ENCODE measurements around the gene CACNA1C.
"Not testable (repeated sequence)": the region's sequence is repeated elsewhere in the genome, so short reads cannot be mapped to it uniquely, and the experiment has no call there.

CACNA1C gene

DNA sequence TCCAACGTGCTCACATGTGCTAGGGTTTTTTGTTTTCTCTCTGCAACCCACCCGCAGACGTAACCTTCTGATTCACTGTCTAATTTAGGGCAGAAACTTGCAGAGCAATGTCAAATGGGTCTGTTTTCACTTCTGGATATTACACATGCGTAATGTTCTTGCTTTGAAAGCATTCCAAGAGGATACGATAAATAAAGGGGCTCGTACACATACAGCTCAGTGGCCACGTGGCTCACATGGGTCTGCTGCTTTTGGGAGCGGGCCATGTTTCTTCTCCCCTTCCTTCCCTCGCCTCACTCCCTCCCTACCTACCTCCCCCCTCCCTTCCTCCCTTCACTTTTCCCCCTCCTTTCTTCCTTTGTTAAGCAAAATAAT, 23.4 kb downstream of the CACNA1C start:
- DNase-seq (ENCODE audit: low read depth) = no peak

DNA sequence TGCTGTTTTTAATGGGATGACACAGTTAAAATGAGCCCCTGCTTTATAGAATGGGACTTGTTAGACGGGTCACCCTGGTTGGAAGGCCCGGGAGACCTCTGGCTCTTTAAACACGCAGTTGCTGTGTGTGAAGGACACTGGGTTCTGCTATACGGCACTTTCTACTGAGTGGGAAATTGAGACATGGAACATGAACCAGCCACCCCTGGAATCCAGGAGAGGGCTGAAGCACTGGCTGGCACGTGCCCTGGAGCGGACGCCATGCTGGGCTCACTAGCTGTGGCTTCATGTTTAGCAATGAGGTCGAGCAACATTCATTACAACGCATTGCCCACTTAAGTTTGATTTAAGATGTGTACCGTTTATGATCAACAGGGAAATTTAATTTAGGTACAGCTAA, 23.9 kb downstream of the CACNA1C start:
- DNase-seq (ENCODE audit: low read depth) = no peak

DNA sequence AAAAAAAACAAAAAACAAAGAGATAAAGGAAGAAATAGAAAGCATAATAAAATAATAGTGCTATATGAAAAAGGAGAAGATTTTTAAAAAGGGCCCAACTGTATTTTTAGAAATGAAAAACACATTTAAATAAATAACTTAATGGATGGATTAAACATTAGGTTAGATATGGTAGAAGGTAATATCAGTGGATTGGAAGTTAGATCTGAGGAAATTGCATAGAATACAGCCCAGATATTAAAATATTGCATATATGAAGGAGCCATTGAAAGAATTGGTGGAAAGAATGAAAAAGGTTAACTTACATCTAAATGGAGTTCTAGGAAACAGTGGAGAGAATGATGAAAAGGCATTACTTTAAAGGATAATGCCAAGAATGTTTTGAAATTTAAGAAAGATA, 27.8 kb downstream of the CACNA1C start:
- no peak for DNase-seq (ENCODE audit: low read depth)

DNA sequence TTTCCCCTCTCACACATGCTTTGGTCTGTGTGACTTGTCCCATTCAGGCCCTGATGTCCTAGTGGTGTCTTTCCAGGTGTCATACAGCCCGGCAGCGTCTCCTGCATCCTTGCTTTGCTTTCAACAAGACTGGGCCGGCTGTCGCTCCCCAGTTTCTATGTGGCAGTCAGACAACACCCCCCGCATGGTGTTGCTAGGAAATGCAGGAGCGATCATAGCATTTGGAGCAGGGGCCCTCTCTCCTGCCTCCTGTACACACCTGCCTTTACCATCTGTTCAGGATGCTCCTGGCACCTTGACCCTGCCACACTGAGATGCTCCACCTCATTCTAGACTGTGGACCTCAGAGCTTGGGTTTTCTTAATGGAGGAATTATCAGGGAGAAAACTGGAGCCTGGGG, 29.5 kb downstream of the CACNA1C start:
- no peak for DNase-seq (ENCODE audit: low read depth)

DNA sequence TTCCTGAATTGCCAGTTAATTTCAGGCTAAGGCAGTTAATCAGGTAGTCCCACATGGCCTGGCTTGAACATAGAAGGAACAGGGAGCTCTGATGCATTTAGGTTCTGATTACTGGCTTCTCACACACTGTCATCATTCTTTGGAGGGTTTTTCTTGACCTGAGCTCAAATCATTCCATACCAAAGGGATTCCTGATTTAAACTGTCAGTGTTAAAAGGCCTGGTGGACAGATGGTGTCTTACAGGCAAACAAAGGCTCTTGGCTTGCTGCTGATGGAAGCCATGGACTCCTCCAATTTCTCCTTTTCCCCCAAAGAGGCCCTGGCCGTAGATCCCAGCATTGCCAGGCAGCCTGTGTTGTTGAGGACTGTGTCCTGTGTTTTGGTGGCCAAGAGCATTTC, 30.2 kb downstream of the CACNA1C start:
- no peak for DNase-seq (ENCODE audit: low read depth)

DNA sequence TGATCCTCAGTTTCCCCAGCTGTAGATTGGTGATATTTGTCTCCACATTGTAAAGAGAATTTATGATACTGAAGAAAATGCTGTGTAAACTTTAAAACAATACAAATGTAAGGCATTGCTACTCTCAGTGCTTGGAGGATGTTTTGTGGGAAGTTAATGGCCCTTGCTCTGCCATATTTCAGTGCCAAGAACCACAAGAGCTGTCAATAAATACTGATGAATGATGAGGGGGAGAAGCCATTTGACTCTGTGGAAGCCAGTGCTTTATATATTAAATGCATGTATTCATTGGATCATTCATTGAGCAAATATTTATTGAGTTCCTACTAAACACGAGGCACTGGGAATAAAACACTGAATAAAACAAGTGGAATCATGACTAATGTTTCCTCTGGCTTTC, 30.8 kb downstream of the CACNA1C start:
- no peak for DNase-seq (ENCODE audit: low read depth)

DNA sequence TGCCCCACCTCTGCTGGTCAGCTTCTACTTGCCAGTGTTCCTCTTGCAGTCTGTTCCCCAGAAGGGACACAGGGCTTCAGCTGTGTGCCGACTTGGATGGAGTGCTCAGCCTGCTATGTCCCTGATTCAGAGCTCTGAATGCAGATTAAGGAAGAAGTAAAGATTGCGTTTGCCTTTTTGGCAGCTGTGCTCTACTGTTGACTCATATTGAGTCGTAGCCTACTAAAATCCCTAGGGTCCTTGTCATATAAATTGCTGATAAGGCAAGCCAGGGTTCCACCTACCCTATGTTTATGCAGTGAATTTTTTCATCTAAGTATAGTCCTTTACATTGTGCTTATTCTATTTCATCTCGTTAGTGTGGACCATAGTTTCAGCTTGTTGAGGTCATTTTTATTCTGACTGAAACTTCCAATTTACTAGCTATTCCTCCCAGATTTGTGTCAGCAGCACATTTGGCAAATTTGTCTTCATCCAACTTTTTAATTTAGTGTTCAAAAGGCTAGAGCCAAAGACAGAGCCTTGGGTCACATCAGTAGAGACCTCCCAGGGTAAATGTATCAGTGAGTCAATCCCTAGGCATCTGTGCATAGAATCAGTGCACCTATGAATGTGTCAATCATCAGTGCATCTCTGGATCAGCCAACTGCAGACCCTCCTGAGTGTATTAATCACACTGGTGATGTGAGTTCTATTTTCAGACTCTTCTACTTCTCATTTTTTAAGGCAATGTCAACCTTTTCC, 31.9 kb downstream of the CACNA1C start:
- no peak for DNase-seq (ENCODE audit: low read depth)

DNA sequence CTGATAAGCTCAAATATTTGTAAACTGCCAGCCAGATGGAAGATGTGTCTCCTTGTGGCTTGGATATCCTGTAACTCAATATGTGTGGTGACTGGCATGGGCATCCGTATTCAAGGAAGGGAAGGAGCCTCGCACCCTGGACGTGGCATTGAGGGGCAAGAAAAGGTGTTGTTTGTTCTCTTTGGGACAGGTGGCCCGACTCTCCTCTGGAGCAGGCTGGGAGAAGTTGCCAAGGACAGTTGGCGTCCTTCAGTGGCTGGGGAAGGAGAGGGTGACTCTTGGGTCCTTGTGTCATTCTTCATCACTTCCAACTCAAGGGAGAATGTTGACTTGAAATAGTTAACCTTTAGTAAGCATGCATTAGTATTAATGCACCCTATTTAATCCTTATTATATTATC, 39.6 kb downstream of the CACNA1C start:
- DNase-seq (ENCODE audit: low read depth) = no peak

DNA sequence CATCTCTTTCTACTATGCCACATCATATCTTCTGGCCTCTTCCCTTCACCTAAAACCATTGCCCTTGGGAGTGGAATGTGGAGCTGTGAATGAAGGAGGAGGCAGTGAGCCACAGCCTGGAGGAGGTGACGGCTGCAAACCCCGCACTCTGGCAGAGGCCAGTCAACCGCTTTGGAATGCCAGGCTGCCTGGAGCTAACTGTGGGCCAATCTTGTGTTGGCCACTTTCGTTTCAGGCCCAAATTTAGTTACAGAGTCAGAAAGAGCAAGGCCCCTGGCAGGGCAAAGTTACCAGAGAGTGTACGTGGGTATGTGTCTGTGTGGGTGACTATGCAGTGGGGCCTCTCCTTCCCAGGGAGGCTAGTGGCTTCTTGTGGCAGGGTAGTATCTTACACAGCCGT, 40.1 kb downstream of the CACNA1C start:
- DNase-seq (ENCODE audit: low read depth) = no peak

DNA sequence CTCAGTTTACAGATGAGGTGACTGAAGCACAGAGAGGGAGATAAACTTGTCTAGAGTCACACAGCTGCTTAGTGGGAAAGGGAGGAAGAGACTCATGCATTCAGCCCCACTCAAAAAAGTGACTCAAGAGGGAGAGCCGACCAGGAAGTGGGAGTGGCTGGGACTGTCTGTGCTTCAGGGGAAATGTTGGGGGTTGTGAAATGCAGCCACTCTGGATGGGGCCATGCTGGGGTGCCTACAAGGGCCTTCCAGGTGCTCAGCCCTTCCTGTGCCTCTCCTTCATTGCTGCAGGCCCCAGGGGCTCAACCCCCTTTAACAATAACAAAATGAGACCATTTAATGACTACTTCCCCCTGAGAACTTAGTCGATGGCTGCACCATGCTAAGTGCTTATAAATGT, 41.8 kb downstream of the CACNA1C start:
- DNase-seq (ENCODE audit: low read depth) = no peak

DNA sequence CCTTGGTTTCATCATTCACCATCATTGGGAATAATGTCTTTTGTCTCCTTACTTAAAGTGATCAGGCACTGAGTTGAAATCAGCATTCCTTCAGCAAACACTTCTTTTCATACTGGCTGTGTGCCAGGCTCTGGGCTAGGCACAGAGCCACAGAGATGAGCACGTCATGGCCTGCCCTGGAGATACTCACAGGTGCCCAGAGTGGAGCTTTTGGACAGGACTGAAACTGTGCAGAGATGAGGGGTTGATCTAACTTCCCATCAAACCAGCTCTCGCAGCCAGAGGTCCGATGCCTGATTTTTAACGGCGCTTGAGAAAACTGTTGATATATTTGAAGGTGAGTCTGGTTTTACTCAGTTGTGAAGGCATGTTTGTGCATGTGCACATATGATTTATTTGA, 43.1 kb downstream of the CACNA1C start:
- no peak for DNase-seq (ENCODE audit: low read depth)

DNA sequence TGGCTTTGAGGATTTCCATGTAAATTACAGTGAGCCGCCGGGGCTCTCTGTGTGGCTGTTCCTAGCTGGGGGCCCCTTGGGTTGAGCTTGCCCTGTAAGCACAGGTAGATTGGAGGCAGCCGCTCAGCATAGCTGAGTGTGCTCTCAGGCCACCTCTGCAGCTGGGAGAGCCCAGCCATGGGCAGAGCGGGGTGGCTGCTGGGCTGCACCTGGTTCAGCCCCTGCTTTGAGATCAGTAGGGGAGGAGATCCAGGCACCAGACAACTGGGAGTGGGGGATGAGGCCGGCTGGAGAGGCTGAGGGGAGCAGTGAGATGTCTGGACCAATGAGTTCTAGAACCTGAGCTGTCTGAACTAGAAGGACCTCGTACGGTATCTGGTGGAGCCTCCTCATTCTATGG, 44.8 kb downstream of the CACNA1C start:
- DNase-seq (ENCODE audit: low read depth) = no peak

DNA sequence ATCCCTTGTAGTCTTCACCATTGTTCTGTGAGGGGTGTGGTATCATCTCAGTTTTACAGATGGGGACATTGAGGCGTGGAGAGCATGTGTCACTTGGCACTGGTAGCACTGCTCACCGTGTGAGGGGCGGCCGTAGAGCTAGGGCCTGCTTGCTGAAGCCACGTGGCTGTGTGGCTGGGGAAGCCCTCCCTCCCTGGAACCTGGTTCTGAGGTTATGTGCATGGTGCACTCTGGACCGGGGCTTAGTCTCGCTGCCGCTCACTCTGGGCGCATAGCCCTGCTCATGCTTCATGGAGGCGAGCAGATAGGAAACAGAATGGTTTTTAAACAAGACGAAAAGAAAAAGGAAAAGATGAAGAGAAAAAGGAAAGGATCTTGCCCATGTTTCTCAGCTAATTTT, 46.1 kb downstream of the CACNA1C start:
- no peak for DNase-seq (ENCODE audit: low read depth)

DNA sequence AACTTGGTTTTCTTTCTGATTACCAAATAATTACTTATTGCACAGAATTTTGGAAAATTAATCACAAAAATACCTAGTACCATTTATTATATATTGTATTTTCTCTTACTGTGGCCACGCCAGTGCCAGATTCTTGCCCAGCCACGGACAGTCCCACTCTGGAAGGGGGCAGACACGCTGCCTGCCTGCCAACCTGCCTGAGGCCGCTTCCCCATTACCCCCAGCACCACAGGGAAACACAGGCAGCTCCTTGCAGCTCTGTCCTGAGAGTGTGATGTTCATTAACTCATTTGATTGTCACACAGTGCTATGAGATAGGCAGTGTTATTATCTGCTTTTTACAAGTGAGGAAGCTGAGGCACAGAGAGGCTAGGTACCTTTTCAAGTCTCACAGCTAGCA, 46.8 kb downstream of the CACNA1C start:
- DNase-seq (ENCODE audit: low read depth) = no peak

DNA sequence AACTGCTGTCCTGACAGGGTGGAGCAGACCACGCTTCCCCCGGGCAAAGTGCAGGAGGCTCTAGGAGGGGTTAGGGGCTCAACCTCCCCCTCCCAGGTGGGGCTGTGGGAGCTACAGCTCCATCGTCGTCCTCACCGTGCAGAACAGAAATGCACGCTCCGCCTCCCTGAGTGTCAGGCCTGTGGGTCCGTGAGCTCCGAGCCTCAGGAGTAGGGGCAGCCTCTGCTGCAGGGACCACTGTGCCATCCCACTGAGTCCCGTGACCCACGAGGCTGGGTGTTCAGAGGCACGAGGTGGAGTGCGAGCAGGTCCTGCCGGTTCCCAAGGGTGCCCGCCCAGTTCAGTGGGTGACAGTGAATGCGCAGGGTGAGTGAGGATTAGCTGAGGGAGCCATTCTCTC, 48.6 kb downstream of the CACNA1C start:
- DNase-seq (ENCODE audit: low read depth) = no peak

DNA sequence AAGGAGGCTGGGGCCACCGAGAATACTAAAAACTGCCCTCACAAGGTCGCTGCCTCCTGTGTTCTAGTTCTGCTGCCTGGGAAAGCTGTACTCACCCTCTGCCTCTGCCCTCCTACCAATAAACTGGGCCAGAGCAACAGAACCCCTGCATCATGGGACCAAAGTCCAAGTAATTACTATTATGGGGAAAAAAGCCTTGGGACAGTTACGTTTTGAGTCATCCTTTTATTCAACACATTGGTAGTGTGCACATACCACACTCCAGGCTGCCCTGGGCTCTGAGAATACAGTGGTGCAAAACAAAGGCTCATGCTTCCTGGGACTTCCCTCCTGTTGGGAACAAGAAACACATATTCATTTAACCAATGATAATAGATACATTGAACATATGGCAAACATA, 49.0 kb downstream of the CACNA1C start:
- no peak for DNase-seq (ENCODE audit: low read depth)

DNA sequence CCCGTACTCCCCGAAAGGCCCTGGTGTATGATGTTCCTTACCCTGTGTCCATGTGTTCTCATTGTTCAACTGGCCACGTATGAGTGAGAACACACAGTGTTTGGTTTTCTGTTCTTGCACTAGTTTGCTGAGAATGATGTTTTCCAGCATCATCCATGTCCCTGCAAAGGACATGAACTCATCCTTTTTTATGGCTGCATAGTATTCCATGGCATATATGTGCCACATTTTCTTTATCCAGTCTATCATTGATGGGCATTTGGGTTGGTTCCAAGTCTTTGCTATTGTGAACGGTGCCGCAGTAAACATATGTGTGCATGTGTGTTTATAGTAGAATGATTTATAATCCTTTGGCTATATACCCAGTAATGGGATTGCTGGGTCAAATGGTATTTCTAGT, 49.9 kb downstream of the CACNA1C start:
- DNase-seq (ENCODE audit: low read depth) = not testable (repeated sequence)

DNA sequence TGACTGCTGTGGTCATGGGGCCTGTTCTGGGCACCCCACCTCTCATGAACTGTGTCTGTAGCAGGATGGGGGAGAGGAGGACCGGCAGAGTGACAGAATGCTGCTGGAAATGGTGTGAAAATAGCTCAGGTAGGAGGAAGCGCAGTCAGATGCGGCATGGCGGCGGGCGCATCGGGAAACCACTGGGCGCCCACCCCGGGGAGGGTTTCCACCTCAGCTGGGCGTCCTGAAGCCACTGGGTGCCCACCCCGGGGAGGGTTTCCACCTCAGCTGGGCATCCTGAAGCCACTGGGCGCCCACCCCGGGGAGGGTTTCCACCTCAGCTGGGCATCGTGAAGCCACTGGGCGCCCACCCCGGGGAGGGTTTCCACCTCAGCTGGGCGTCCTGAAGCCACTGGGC, 52.6 kb downstream of the CACNA1C start:
- not testable (repeated sequence) for DNase-seq (ENCODE audit: low read depth)

DNA sequence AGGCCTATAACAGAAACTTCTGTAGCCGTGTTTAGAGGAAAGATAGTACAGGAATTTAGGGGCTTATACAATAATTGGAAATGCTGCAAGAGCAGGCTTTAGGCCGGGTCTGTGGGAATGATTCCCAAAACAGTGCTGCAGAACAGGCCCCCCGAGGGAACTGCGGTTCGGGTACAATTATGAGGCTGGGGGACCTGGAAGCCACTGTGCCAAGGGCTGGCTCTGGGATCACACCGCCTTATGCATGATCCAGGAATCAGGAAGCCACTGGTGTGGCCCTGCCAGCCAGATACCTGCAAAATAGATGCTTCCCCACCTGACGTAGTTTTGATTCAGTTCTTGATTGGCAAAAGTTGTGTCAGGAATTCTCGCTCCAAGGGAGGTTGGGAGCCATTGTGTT, 55.4 kb downstream of the CACNA1C start:
- DNase-seq (ENCODE audit: low read depth) = no peak

DNA sequence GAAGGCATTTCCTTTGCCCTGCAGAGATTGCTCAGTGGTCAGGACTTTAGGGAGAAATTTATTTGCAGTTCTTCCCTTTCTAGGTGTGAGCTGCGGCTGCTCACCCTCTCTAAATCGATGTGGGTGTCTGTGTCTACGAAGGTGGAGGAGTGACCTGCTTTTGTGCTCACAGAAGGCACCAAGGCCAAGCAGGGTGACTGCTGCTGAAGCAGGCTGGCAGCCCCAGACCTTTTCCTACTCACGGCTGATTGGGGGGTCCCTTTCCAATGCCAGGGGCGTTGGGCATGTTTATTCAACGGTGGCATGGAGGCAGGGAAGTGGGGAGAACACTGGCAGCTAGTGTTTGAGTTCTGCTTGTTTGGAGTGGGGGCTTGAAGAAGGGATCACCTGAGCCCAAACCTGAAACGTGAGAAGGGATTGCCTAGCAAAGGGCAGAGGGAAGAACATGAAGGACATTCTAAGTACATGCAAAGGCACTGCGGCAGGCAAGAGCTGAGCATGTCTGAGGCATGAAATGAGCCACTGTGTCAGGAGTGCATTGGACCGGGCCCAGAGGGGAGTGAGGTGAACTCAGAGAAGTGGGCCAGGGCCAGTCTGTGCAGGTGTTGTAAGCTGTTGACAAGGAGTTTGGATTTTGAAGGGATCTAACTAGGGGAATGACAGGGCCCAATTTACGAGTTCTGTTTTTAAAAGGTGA, 56.3 kb downstream of the CACNA1C start:
- DNase-seq (ENCODE audit: low read depth) = no peak

DNA sequence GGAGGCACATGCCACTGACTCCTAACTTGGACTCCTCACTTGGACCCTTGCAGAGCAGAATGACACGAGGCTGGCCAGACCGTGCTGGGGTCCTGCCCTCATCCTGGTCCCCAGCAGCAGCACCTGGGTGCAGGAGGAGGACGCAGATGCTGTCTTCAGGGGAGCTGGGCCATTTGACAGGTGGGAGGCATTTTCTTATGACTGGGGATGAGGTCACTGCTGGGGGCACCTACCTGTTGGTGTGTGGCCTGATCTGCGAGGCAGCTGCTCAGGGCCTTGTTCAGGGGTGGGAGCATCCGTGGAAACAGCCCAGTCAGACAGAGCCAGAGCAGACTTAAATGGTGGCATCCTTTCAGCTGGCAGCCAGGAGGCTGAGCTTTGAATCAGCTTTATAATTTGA, 57.3 kb downstream of the CACNA1C start:
- DNase-seq (ENCODE audit: low read depth) = no peak

DNA sequence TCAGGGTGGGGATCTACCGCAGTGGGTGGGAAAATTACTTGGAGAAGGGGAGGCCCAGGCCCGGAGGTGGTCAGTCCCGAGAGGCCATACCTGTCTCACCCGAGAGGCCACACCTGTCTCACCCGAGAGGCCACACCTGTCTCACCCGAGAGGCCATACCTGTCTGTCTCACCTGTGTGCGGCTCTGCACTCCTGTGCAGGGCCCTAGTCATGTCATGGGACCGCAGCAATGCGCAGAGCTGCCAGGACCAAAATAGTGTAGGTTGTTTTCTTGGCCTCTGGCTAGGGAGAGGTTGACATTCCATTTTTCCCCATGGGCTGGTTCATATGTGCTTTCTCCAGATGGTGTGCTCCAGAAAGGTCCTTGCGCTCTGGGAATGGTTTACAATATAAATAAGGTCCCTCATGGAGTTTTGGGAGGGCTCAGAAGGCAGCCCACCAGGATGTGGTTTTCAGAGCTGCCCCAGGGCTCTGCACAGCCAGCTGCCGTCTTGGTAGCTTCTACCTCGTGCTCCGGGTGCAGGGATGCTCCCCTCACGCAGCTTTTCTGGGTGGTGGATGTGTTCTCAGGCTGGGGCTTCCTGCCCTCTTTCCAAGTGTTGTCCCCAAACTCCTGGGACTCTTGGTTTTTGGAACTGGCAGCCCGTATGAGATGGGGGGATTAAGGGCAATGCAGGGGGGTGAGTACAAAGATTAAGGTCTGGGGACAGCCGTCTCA, 58.2 kb downstream of the CACNA1C start:
- DNase-seq (ENCODE audit: low read depth) = no peak

DNA sequence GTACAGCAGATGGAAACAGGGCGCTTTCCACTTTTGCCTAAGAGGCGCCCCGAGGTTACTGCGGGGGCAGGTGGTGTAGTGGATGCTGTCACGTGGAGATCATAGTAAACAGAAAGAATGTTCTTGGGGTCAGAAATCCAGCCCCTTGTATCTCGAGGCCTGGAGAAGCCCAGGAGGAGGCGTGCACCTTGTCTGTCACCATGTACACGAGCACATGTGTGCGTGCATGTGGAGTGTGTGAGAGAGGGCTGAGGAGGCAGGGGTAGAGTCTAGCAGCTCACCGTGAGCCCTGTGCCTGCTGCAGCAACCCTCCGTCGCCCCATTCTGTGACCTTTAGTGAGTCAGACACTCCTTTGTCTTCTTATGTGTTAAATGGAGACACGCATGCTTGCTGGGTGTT, 59.0 kb downstream of the CACNA1C start:
- no peak for DNase-seq (ENCODE audit: low read depth)

Data from T follicular helper cell (primary cell).